Measurements from ENCODE around the gene PSMB3. TPM values are rescaled to one million over a fixed set of nuclear protein-coding genes. Genes with fewer than 3 reads are reported as not detected.

PSMB3 gene
- polyA plus RNA-seq, 1 of the 3 experiments (the other 2 are of a cell fraction) = 533 TPM

GRCh38 chr17:38797158-38797490, 44.6 kb downstream of the PSMB3 start:
- peaks cover 18 to 36% of the 10 kb centered on the region in 2 experiments for H3K36me3 ChIP-seq (replicated peaks in 1 of 2; ENCODE audit: control insufficient read depth in 1 of 2, insufficient read depth in 2 of 2, low read length in 1 of 2)
- H3K9ac ChIP-seq = no peak overlapping the region
- H2AFZ ChIP-seq (ENCODE audit: low read depth) = no peak overlapping the region
- WGBS (ENCODE audit: low lambda C conversion rate) = 92% methylated on average over 5 of the region's 5 CpGs
- TF ChIP-seq NFIC (IDR thresholded peaks at IDR 0.05; ENCODE audit: borderline replicate concordance) (no peak), EZH2phosphoT487 (IDR thresholded peaks at IDR 0.05; ENCODE audit: borderline replicate concordance, low read depth) (no peak)
- peaks cover 72% of the 10 kb centered on the region for H3K79me2 ChIP-seq (ENCODE audit: insufficient read depth)
- H3K9me2 ChIP-seq = no peaks in the 10 kb centered on the region
- ChIA-PET CTCF (interaction anchor here (0.9 to 2.0 kb wide), 4 partner anchors 9 to 72 kb away, joined by 3 to 7 read pairs (median 4); no protein-coding TSS in a partner anchor), POLR2A (interaction anchor here (1.2 kb wide), 1 partner anchor 57 kb away, joined by 4 read pairs; the partner anchor contains the start of gene RPL23)
- H3K4me1 ChIP-seq (ENCODE audit: control insufficient read depth in 1 of 2, insufficient read depth in 2 of 2, low read depth in 1 of 2, low read length in 1 of 2) = peaks cover 6 to 19% of the 10 kb centered on the region in 2 experiments; a peak in 3 of 4 replicates
- no peaks in the 10 kb centered on the region for H3K27me3 ChIP-seq (ENCODE audit: insufficient read depth)
- H3K4me3 ChIP-seq (ENCODE audit: low read depth in 2 of 2, low read length in 1 of 2) = no peak overlapping the region; a peak in 1 of 4 replicates
- no peaks in the 10 kb centered on the region for H3K9me3 ChIP-seq
- DNase-seq = no peak
- H3K27ac ChIP-seq (ENCODE audit: low read depth in 2 of 2, low read length in 1 of 2) = no peak overlapping the region
- H4K20me1 ChIP-seq (ENCODE audit: insufficient read depth) = peaks cover 31% of the 10 kb centered on the region
- H3F3A ChIP-seq (replicated peaks; ENCODE audit: insufficient read depth) = peaks cover 19% of the 10 kb centered on the region
- H3K4me2 ChIP-seq = peak overlapping the region; percentile 86

DNA sequence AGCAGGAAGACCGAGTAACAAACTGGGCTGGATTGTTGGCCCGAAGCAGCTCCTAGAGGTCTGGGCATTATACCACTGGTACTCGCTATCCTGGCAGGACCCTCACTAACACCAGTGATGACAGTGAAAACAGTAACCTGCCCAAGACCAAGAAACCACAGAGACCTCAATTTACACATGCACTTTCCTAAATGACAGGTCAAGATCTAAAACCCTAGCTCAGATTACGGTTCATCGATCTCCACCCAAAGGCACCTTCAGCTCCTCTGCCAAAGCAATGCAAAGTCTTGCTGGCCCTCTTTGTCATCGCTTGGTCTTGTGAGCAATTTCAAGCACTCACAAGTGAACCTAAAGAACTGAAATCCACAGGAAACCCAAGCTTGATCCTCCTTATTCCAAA, 45.3 kb downstream of the PSMB3 start:
- WGBS (ENCODE audit: low lambda C conversion rate) = 92% methylated on average over 6 of the region's 6 CpGs
- peak overlapping the region; percentile 86 for H3K4me2 ChIP-seq
- no peak for DNase-seq
- H3K4me3 ChIP-seq (ENCODE audit: low read depth in 2 of 2, low read length in 1 of 2) = peak overlapping the region; percentile 83 to 85
- peaks cover 26% of the 10 kb centered on the region for H4K20me1 ChIP-seq (ENCODE audit: insufficient read depth)
- H3K27ac ChIP-seq (ENCODE audit: low read depth in 2 of 2, low read length in 1 of 2) = no peak overlapping the region
- TF ChIP-seq POLR2AphosphoS5 (IDR thresholded peaks at IDR 0.05; ENCODE audit: low read depth, low read length) = no peak
- TF ChIP-seq RFX5 (IDR thresholded peaks at IDR 0.05; ENCODE audit: low read length) = no peak
- TF ChIP-seq GABPA (IDR thresholded peaks at IDR 0.05; ENCODE audit: low read depth) = no peak; the same call in 1 of the 2 replicates
- no peak for TF ChIP-seq FOXM1 (IDR thresholded peaks at IDR 0.05; ENCODE audit: low read depth)
- TF ChIP-seq NRF1 (IDR thresholded peaks at IDR 0.05; ENCODE audit: low read depth, low read length) = no peak
- no peak for TF ChIP-seq EP300 (IDR thresholded peaks at IDR 0.05; ENCODE audit: borderline replicate concordance in 1 of 2, low read depth in 1 of 2, low read length in 1 of 2)
- no peak for TF ChIP-seq CHD2 (IDR thresholded peaks at IDR 0.05; ENCODE audit: low read length, partially characterized antibody)
- TF ChIP-seq SIN3A (IDR thresholded peaks at IDR 0.05; ENCODE audit: borderline replicate concordance, low read depth, low read length) = no peak
- TF ChIP-seq CTCF (IDR thresholded peaks at IDR 0.05) = no peak
- TF ChIP-seq TCF12 (IDR thresholded peaks at IDR 0.05) = no peak
- no peak for TF ChIP-seq TEAD4 (IDR thresholded peaks at IDR 0.05; ENCODE audit: borderline replicate concordance, insufficient read depth)
- TF ChIP-seq RXRA (IDR thresholded peaks at IDR 0.05; ENCODE audit: borderline replicate concordance, low read depth) = no peak
- no peak for TF ChIP-seq ZBTB33 (IDR thresholded peaks at IDR 0.05; ENCODE audit: borderline replicate concordance, low read depth)
- ChIA-PET POLR2A (interaction anchor here (1.2 kb wide), 1 partner anchor 56 kb away, joined by 4 read pairs; the partner anchor contains the start of gene RPL23), CTCF (interaction anchor here (0.8 to 2.0 kb wide), 5 partner anchors 35 to 377 kb away, joined by 3 to 7 read pairs (median 3); no protein-coding TSS in a partner anchor)
- H3K27me3 ChIP-seq (ENCODE audit: insufficient read depth) = no peaks in the 10 kb centered on the region
- H3K79me2 ChIP-seq (ENCODE audit: insufficient read depth) = peaks cover 64% of the 10 kb centered on the region
- H3K4me1 ChIP-seq (ENCODE audit: control insufficient read depth in 1 of 2, insufficient read depth in 2 of 2, low read depth in 1 of 2, low read length in 1 of 2) = peaks cover 6 to 19% of the 10 kb centered on the region in 2 experiments; a peak in 3 of 4 replicates
- H3K9me2 ChIP-seq = no peaks in the 10 kb centered on the region
- peaks cover 25% of the 10 kb centered on the region for H3F3A ChIP-seq (replicated peaks; ENCODE audit: insufficient read depth)
- no peak overlapping the region for H2AFZ ChIP-seq (ENCODE audit: low read depth)
- peaks cover 25 to 43% of the 10 kb centered on the region in 2 experiments for H3K36me3 ChIP-seq (replicated peaks in 1 of 2; ENCODE audit: control insufficient read depth in 1 of 2, insufficient read depth in 2 of 2, low read length in 1 of 2)
- H3K9me3 ChIP-seq = no peaks in the 10 kb centered on the region
- H3K9ac ChIP-seq = peak overlapping the region; percentile 98; the same call in 1 of the 2 replicates

All from SK-N-SH (cell line).